SJSA1 (cell line): ENCODE data around the gene KLHL22. TPM values are rescaled to one million over a fixed set of nuclear protein-coding genes. Genes with fewer than 3 reads are reported as not detected.
"Not testable (repeated sequence)": the region's sequence is repeated elsewhere in the genome, so short reads cannot be mapped to it uniquely, and the experiment has no call there.

Source experiments
- DNase-seq, 2 experiments: peaks; one replicate each; pipeline ENCODE4 v3.0.0-alpha.2; 2015 to 2020; ENCODE audit warnings: low spot score in 2 of 2, low read depth in 1 of 2
- H3K27ac ChIP-seq: fragments of 250-450 bp; sonication (Bioruptor Pico); 2 replicates; pipeline ENCODE4 v1.5.1; 2020; ENCODE audit warnings: mild to moderate bottlenecking, moderate library complexity
- H3K27me3 ChIP-seq: fragments of 250-450 bp; sonication (Bioruptor Pico); replicated peaks from 2 replicates; pipeline ENCODE4 v1.5.1; 2020; ENCODE audit warnings: mild to moderate bottlenecking, moderate library complexity
- H3K36me3 ChIP-seq: fragments of 250-450 bp; sonication (Bioruptor Pico); 2 replicates; pipeline ENCODE4 v1.5.1; 2020; ENCODE audit warnings: mild to moderate bottlenecking
- H3K4me1 ChIP-seq: fragments of 250-450 bp; sonication (Bioruptor Pico); replicated peaks from 2 replicates; pipeline ENCODE4 v1.6.1; 2021; ENCODE audit warnings: mild to moderate bottlenecking
- H3K4me3 ChIP-seq: fragments of 250-450 bp; sonication (Bioruptor Pico); 2 replicates; pipeline ENCODE4 v1.5.1; 2020; ENCODE audit warnings: mild to moderate bottlenecking
- H3K9me3 ChIP-seq: fragments of 250-450 bp; sonication (Bioruptor Pico); replicated peaks from 2 replicates; pipeline ENCODE4 v1.5.1; 2020; ENCODE audit warnings: mild to moderate bottlenecking
- total RNA-seq: library from RNA; depleted of rRNA; stranded (reverse); fragments of >200 nt; shearing (Covaris generic); gene quantifications from 2 replicates; pipeline ENCODE4 v1.2.3, GENCODE V29; 2014

KLHL22 gene
- total RNA-seq, 1 experiment from 2014 or later = 24.2 TPM

GRCh38 chr22:20517841-20518592 is 22.4 kb upstream of the KLHL22 start:
- Histone ChIP-seq H3K27me3 (no peaks in the 10 kb centered on the region), H3K4me1 (peaks cover 42% of the 10 kb centered on the region), H3K4me3 (no peak overlapping the region), H3K36me3 (peaks cover 87% of the 10 kb centered on the region), H3K27ac (no peak overlapping the region), H3K9me3 (no peaks in the 10 kb centered on the region)
- DNase-seq = no peak

GRCh38 chr22:20517422-20517821 is 21.8 kb upstream of the KLHL22 start:
- Histone ChIP-seq H3K4me1 (peaks cover 36% of the 10 kb centered on the region), H3K4me3 (no peak overlapping the region), H3K27ac (no peak overlapping the region), H3K27me3 (no peaks in the 10 kb centered on the region), H3K9me3 (no peaks in the 10 kb centered on the region), H3K36me3 (peaks cover 81% of the 10 kb centered on the region)
- DNase-seq = no peak

GRCh38 chr22:20516399-20516798 is 20.8 kb upstream of the KLHL22 start:
- Histone ChIP-seq H3K9me3 (no peaks in the 10 kb centered on the region), H3K4me3 (no peak overlapping the region), H3K4me1 (peaks cover 36% of the 10 kb centered on the region), H3K27me3 (no peaks in the 10 kb centered on the region), H3K36me3 (peaks cover 72% of the 10 kb centered on the region), H3K27ac (no peak overlapping the region)
- no peak for DNase-seq

GRCh38 chr22:20514658-20515406 is 19.2 kb upstream of the KLHL22 start:
- no peak overlapping the region for H3K4me3 ChIP-seq
- peaks cover 75% of the 10 kb centered on the region for H3K36me3 ChIP-seq
- no peaks in the 10 kb centered on the region for H3K9me3 ChIP-seq
- peak; percentile 58 to 73 for DNase-seq
- peak overlapping the region; percentile 33 for H3K27ac ChIP-seq
- no peaks in the 10 kb centered on the region for H3K27me3 ChIP-seq
- peaks cover 44% of the 10 kb centered on the region for H3K4me1 ChIP-seq

GRCh38 chr22:20511578-20512229 is 16.1 kb upstream of the KLHL22 start:
- DNase-seq = no peak
- Histone ChIP-seq H3K27ac (no peak overlapping the region), H3K36me3 (peaks cover 63% of the 10 kb centered on the region), H3K27me3 (no peaks in the 10 kb centered on the region), H3K4me3 (no peak overlapping the region), H3K9me3 (no peaks in the 10 kb centered on the region), H3K4me1 (peaks cover 53% of the 10 kb centered on the region)

GRCh38 chr22:20510811-20511577 is 15.4 kb upstream of the KLHL22 start:
- Histone ChIP-seq H3K27me3 (no peaks in the 10 kb centered on the region), H3K4me3 (no peak overlapping the region), H3K9me3 (no peaks in the 10 kb centered on the region), H3K27ac (peak overlapping the region; percentile 98), H3K4me1 (peaks cover 53% of the 10 kb centered on the region), H3K36me3 (peaks cover 58% of the 10 kb centered on the region)
- DNase-seq = no peak

GRCh38 chr22:20509344-20510047 is 13.9 kb upstream of the KLHL22 start:
- H3K27ac ChIP-seq = peak overlapping the region; percentile 98
- peak; percentile 90 to 95 for DNase-seq
- H3K9me3 ChIP-seq = no peaks in the 10 kb centered on the region
- peaks cover 43% of the 10 kb centered on the region for H3K36me3 ChIP-seq
- no peaks in the 10 kb centered on the region for H3K27me3 ChIP-seq
- peak overlapping the region; percentile 88 for H3K4me3 ChIP-seq
- H3K4me1 ChIP-seq = peaks cover 43% of the 10 kb centered on the region

- peak in 1 of 2 experiments; percentile 40 for DNase-seq
- H3K9me3 ChIP-seq = no peaks in the 10 kb centered on the region
- peak overlapping the region; percentile 98 for H3K27ac ChIP-seq
- H3K4me3 ChIP-seq = peak overlapping the region; percentile 88
- H3K36me3 ChIP-seq = peaks cover 37% of the 10 kb centered on the region
- H3K27me3 ChIP-seq = no peaks in the 10 kb centered on the region
- peaks cover 43% of the 10 kb centered on the region for H3K4me1 ChIP-seq
These were observed 13.2 kb upstream of the KLHL22 start for GRCh38 chr22:20508815-20509271.

GRCh38 chr22:20508067-20508755 is 12.6 kb upstream of the KLHL22 start:
- H3K9me3 ChIP-seq, H3K27me3 ChIP-seq, DNase-seq: not testable (repeated sequence)
- peaks cover 44% of the 10 kb centered on the region for H3K4me1 ChIP-seq
- H3K27ac ChIP-seq = peak overlapping the region; percentile 98
- peak overlapping the region; percentile 88 for H3K4me3 ChIP-seq
- H3K36me3 ChIP-seq = peaks cover 31% of the 10 kb centered on the region

- H3K4me1 ChIP-seq = peaks cover 44% of the 10 kb centered on the region
- no peaks in the 10 kb centered on the region for H3K27me3 ChIP-seq
- peaks cover 31% of the 10 kb centered on the region for H3K36me3 ChIP-seq
- no peaks in the 10 kb centered on the region for H3K9me3 ChIP-seq
- peak; percentile 84 to 93 for DNase-seq
- H3K4me3 ChIP-seq = peak within 1 kb of the TSS; percentile 88
- peak within 1 kb of the TSS; percentile 98 for H3K27ac ChIP-seq
These were observed 11.9 kb upstream of the KLHL22 start, which contains the start of gene MED15 for GRCh38 chr22:20507253-20508066. MED15 (plus strand) TSS chr22:20507610; CDS start chr22:20507679, 69 bp downstream.

GRCh38 chr22:20506543-20507252 is 11.1 kb upstream of the KLHL22 start:
- DNase-seq = no peak
- no peaks in the 10 kb centered on the region for H3K27me3 ChIP-seq
- H3K4me3 ChIP-seq = peak overlapping the region; percentile 88
- H3K36me3 ChIP-seq = peaks cover 31% of the 10 kb centered on the region
- peaks cover 44% of the 10 kb centered on the region for H3K4me1 ChIP-seq
- no peak overlapping the region for H3K27ac ChIP-seq
- H3K9me3 ChIP-seq = no peaks in the 10 kb centered on the region
